ENCODE data around the gene NWD2.

- TF ChIP-seq, protein P1, sequence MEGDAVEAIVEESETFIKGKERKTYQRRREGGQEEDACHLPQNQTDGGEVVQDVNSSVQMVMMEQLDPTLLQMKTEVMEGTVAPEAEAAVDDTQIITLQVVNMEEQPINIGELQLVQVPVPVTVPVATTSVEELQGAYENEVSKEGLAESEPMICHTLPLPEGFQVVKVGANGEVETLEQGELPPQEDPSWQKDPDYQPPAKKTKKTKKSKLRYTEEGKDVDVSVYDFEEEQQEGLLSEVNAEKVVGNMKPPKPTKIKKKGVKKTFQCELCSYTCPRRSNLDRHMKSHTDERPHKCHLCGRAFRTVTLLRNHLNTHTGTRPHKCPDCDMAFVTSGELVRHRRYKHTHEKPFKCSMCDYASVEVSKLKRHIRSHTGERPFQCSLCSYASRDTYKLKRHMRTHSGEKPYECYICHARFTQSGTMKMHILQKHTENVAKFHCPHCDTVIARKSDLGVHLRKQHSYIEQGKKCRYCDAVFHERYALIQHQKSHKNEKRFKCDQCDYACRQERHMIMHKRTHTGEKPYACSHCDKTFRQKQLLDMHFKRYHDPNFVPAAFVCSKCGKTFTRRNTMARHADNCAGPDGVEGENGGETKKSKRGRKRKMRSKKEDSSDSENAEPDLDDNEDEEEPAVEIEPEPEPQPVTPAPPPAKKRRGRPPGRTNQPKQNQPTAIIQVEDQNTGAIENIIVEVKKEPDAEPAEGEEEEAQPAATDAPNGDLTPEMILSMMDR (conservative IDR thresholded peaks at IDR 0.05 in 1 of 2, IDR thresholded peaks at IDR 0.05 in 1 of 2; ENCODE audit: extremely low read depth in 1 of 2, insufficient read depth in 1 of 2, low read depth in 1 of 2, low read length in 2 of 2): no peak
- no peak for TF ChIP-seq EZH2 (IDR thresholded peaks at IDR 0.05; ENCODE audit: borderline replicate concordance, low read length)
These were observed 178.8 kb downstream of the NWD2 start for GRCh38 chr4:37423310-37423709.

Data from mammary epithelial cell (primary cell).